ENCODE measurements around the gene IQSEC3. TPM values are rescaled to one million over a fixed set of nuclear protein-coding genes. Genes with fewer than 3 reads are reported as not detected.

IQSEC3 gene
- total RNA-seq, 1 experiment from 2014 or later: not detected

GRCh38 chr12:85191-85666 lies 18.7 kb downstream of the IQSEC3 start:
- TF ChIP-seq POLR2AphosphoS5 (IDR thresholded peaks at IDR 0.05; ENCODE audit: low read depth, low read length) (no peak), CTCF (IDR thresholded peaks at IDR 0.05) (no peak)
- ATAC-seq: no peak; the same call in 1 of the 2 replicates
- H3K4me3 ChIP-seq (ENCODE audit: low read depth in 2 of 2, low read length in 2 of 2): no peak overlapping the region
- intact Hi-C loops (cut with micrococcal nuclease; ENCODE audit: unreplicated experiment) (no loop called here), in situ Hi-C loops (cut with HindIII; ENCODE audit: low pct_unique_long_range_greater_than_20kb, low sequenced_read_pairs) (no loop called here)
- H3K9me3 ChIP-seq (ENCODE audit: control insufficient read depth, insufficient read depth, low read depth, low read length): no peaks in the 10 kb centered on the region
- H3K36me3 ChIP-seq (ENCODE audit: control insufficient read depth, insufficient read depth, low read length): no peaks in the 10 kb centered on the region
- CTCF ChIA-PET: no interaction called here
- H3K4me1 ChIP-seq (ENCODE audit: control insufficient read depth, insufficient read depth, low read length): no peaks in the 10 kb centered on the region
- no peak overlapping the region for H3K27ac ChIP-seq (ENCODE audit: low read length)
- BruUV-seq (replicated peaks): no TSS peak
- H3K27me3 ChIP-seq (ENCODE audit: control insufficient read depth, insufficient read depth, low read length): no peaks in the 10 kb centered on the region; the same call in 1 of the 2 replicates
- DNase-seq (ENCODE audit: low read depth, low spot score): no peak
- POLR2A ChIA-PET: no interaction called here

DNA sequence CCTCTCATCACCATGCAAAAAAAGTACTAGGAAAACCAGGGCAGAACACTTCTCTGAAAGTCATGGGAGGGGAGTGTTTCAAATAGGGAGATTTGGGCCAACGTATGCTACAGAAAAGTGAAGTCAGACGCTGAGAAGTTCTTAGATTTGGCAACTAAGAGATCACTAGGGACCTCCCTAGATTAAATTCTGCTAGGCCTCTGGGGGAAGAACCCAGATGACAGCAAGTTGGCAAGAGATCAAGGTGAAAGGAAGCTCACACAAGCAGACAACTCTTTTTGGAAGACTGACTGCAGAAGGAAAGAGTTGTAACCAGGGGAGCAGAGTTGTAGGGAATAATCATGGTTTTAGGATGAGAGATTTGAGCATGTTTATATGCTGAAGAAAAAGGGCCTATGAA lies 20.7 kb downstream of the IQSEC3 start:
- no peak for TF ChIP-seq SIN3A (IDR thresholded peaks at IDR 0.05; ENCODE audit: borderline replicate concordance, insufficient read depth, low read depth, low read length)
- TF ChIP-seq TCF7L2 (IDR thresholded peaks at IDR 0.05; ENCODE audit: low read depth, low read length): no peak
- no peak for TF ChIP-seq CTCF (IDR thresholded peaks at IDR 0.05)
- TF ChIP-seq POLR2AphosphoS5 (IDR thresholded peaks at IDR 0.05; ENCODE audit: low read depth, low read length): no peak
- no peak for TF ChIP-seq REST (IDR thresholded peaks at IDR 0.05; ENCODE audit: insufficient read depth in 1 of 2, low read depth in 2 of 2, low read length in 1 of 2)
- no peaks in the 10 kb centered on the region; the same call in 1 of the 2 replicates for H3K27me3 ChIP-seq (ENCODE audit: control insufficient read depth, insufficient read depth, low read length)
- H3K27ac ChIP-seq (ENCODE audit: low read length): no peak overlapping the region
- CTCF ChIA-PET: no interaction called here
- ATAC-seq (no peak), DNase-seq (ENCODE audit: low read depth, low spot score) (no peak)
- POLR2A ChIA-PET: no interaction called here
- in situ Hi-C loops (cut with HindIII; ENCODE audit: low pct_unique_long_range_greater_than_20kb, low sequenced_read_pairs): no loop called here
- H3K9me3 ChIP-seq (ENCODE audit: control insufficient read depth, insufficient read depth, low read depth, low read length): no peaks in the 10 kb centered on the region
- H3K4me1 ChIP-seq (ENCODE audit: control insufficient read depth, insufficient read depth, low read length): no peaks in the 10 kb centered on the region
- intact Hi-C loops (cut with micrococcal nuclease; ENCODE audit: unreplicated experiment): no loop called here
- no peak overlapping the region for H3K4me3 ChIP-seq (ENCODE audit: low read depth in 2 of 2, low read length in 2 of 2)
- H3K36me3 ChIP-seq (ENCODE audit: control insufficient read depth, insufficient read depth, low read length): no peaks in the 10 kb centered on the region
- BruUV-seq (replicated peaks): no TSS peak
